ENCODE data around the gene CCDC172.

GRCh38 chr10:116329153-116329552 lies 4.9 kb downstream of the CCDC172 start:
- TF ChIP-seq CTCF (conservative IDR thresholded peaks at IDR 0.05; ENCODE audit: low read length) (no peak), EZH2phosphoT487 (IDR thresholded peaks at IDR 0.05; ENCODE audit: borderline replicate concordance) (no peak)
